ENCODE measurements around the gene PCP2. TPM values are rescaled to one million over a fixed set of nuclear protein-coding genes. Genes with fewer than 3 reads are reported as not detected.

Gene PCP2
- total RNA-seq, 1 donor from 2014 or later: not detected

GRCh38 chr19:7625763-7626372, 7.7 kb downstream of the PCP2 start:
- Mint-ChIP-seq H3K27ac (no peak overlapping the region), H3K4me1 (peaks cover 30% of the 10 kb centered on the region), H3K4me3 (no peak overlapping the region), H3K36me3 (peaks cover 17% of the 10 kb centered on the region), H3K27me3 (ENCODE audit: insufficient read depth, low read depth) (peaks cover 5% of the 10 kb centered on the region), H3K9me3 (no peaks in the 10 kb centered on the region)
- Histone ChIP-seq H3K9me3 (ENCODE audit: low read depth) (no peaks in the 10 kb centered on the region), H2AFZ (replicated peaks) (no peak overlapping the region), H3K4me2 (no peak overlapping the region), H4K20me1 (ENCODE audit: low read depth) (peaks cover 6% of the 10 kb centered on the region), H3K79me2 (ENCODE audit: low read depth) (peaks cover 45% of the 10 kb centered on the region), H3K4me1 (peaks cover 5% of the 10 kb centered on the region), H3K36me3 (no peaks in the 10 kb centered on the region), H3K4me3 (no peak overlapping the region), H3K27me3 (no peaks in the 10 kb centered on the region), H3K9ac (no peak overlapping the region), H3K27ac (no peak overlapping the region), H3F3A (ENCODE audit: low read depth) (no peaks in the 10 kb centered on the region)
- TF ChIP-seq CTCF (IDR thresholded peaks at IDR 0.05) (no peak), EZH2 (IDR thresholded peaks at IDR 0.05) (no peak), EZH2phosphoT487 (IDR thresholded peaks at IDR 0.05) (no peak)
- no peak for DNase-seq (ENCODE audit: low spot score)

- Histone ChIP-seq H3K27me3 (no peaks in the 10 kb centered on the region), H3K79me2 (ENCODE audit: low read depth) (peaks cover 34% of the 10 kb centered on the region), H3K27ac (no peak overlapping the region), H3K9ac (no peak overlapping the region), H3K4me2 (no peak overlapping the region), H4K20me1 (ENCODE audit: low read depth) (peaks cover 6% of the 10 kb centered on the region), H3K36me3 (no peaks in the 10 kb centered on the region), H3F3A (ENCODE audit: low read depth) (no peaks in the 10 kb centered on the region), H3K9me3 (ENCODE audit: low read depth) (no peaks in the 10 kb centered on the region), H2AFZ (replicated peaks) (no peak overlapping the region), H3K4me1 (no peaks in the 10 kb centered on the region), H3K4me3 (no peak overlapping the region)
- H3K27ac Mint-ChIP-seq: no peak overlapping the region
- no peak for DNase-seq (ENCODE audit: low spot score)
- H3K4me1 Mint-ChIP-seq: peaks cover 19% of the 10 kb centered on the region
- TF ChIP-seq EZH2 (IDR thresholded peaks at IDR 0.05) (no peak), CTCF (IDR thresholded peaks at IDR 0.05) (no peak), EZH2phosphoT487 (IDR thresholded peaks at IDR 0.05) (no peak)
- H3K36me3 Mint-ChIP-seq: peaks cover 17% of the 10 kb centered on the region
- H3K4me3 Mint-ChIP-seq: no peak overlapping the region
- no peaks in the 10 kb centered on the region for H3K9me3 Mint-ChIP-seq
- H3K27me3 Mint-ChIP-seq (ENCODE audit: insufficient read depth, low read depth): peaks cover 5% of the 10 kb centered on the region
Measured at GRCh38 chr19:7624810-7625209, 8.7 kb downstream of the PCP2 start.

GRCh38 chr19:7623725-7624603, 9.6 kb downstream of the PCP2 start:
- no peak overlapping the region for H3K9ac ChIP-seq

More at GRCh38 chr19:7623725-7624603, 9.6 kb downstream of the PCP2 start:
- H3F3A ChIP-seq (ENCODE audit: low read depth): no peaks in the 10 kb centered on the region
- no peak overlapping the region for H2AFZ ChIP-seq (replicated peaks)
- no peak for DNase-seq (ENCODE audit: low spot score)
- peaks cover 5% of the 10 kb centered on the region for H3K27me3 Mint-ChIP-seq (ENCODE audit: insufficient read depth, low read depth)
- peaks cover 11% of the 10 kb centered on the region for H3K4me1 Mint-ChIP-seq
- H3K36me3 Mint-ChIP-seq: peaks cover 11% of the 10 kb centered on the region
- H3K4me1 ChIP-seq: no peaks in the 10 kb centered on the region
- H3K4me3 Mint-ChIP-seq: no peak overlapping the region
- H3K27ac Mint-ChIP-seq: no peak overlapping the region
- H3K36me3 ChIP-seq: no peaks in the 10 kb centered on the region
- H3K9me3 ChIP-seq (ENCODE audit: low read depth): no peaks in the 10 kb centered on the region
- H3K4me2 ChIP-seq: no peak overlapping the region
- H3K27me3 ChIP-seq: no peaks in the 10 kb centered on the region
- H3K79me2 ChIP-seq (ENCODE audit: low read depth): peaks cover 28% of the 10 kb centered on the region
- TF ChIP-seq CTCF (IDR thresholded peaks at IDR 0.05) (no peak), EZH2phosphoT487 (IDR thresholded peaks at IDR 0.05) (no peak), EZH2 (IDR thresholded peaks at IDR 0.05) (no peak)
- no peaks in the 10 kb centered on the region for H3K9me3 Mint-ChIP-seq
- peaks cover 6% of the 10 kb centered on the region for H4K20me1 ChIP-seq (ENCODE audit: low read depth)
- H3K4me3 ChIP-seq: no peak overlapping the region
- no peak overlapping the region for H3K27ac ChIP-seq
